H9 (cell line): ENCODE measurements around the gene SNORC. TPM values are rescaled to one million over a fixed set of nuclear protein-coding genes. Genes with fewer than 3 reads are reported as not detected.
A peak's percentile ranks its signal among the peaks of the same experiment; 100 is the strongest.

Source experiments
- DNase-seq: peaks from one replicate; pipeline ENCODE4 v3.0.0-alpha.2; 2017
- H2AFZ ChIP-seq: one replicate; pipeline ENCODE4 v1.6.1; 2013; ENCODE audit warnings: mild to moderate bottlenecking, low read length, control low read depth, moderate library complexity
- H2AK5ac ChIP-seq: 2 replicates; pipeline ENCODE4 v1.6.1; 2013; ENCODE audit warnings: low read length, control low read depth, mixed read lengths; ENCODE audit not compliant: insufficient read length
- H2BK120ac ChIP-seq: one replicate; pipeline ENCODE4 v1.6.1; 2013; ENCODE audit warnings: low read depth, mild to moderate bottlenecking, low read length, control low read depth, inconsistent platforms; ENCODE audit not compliant: poor library complexity, severe bottlenecking
- H2BK12ac ChIP-seq: 2 replicates; pipeline ENCODE4 v1.6.1; 2013; ENCODE audit warnings: low read length, control low read depth, mixed read lengths, low read depth; ENCODE audit not compliant: insufficient read length
- H2BK15ac ChIP-seq: 2 replicates; pipeline ENCODE4 v1.6.1; 2013; ENCODE audit warnings: low read depth, low read length, control low read depth
- H2BK20ac ChIP-seq: one replicate; pipeline ENCODE4 v1.6.1; 2013; ENCODE audit warnings: low read depth, mild to moderate bottlenecking, low read length, control low read depth, inconsistent platforms; ENCODE audit not compliant: poor library complexity, severe bottlenecking
- H2BK5ac ChIP-seq: 2 replicates; pipeline ENCODE4 v1.6.1; 2013; ENCODE audit warnings: low read length, control low read depth, mixed read lengths; ENCODE audit not compliant: insufficient read length
- H3K14ac ChIP-seq: 2 replicates; pipeline ENCODE4 v1.6.1; 2013; ENCODE audit warnings: low read length, control low read depth; ENCODE audit not compliant: insufficient read depth
- H3K18ac ChIP-seq: 2 replicates; pipeline ENCODE4 v1.6.1; 2013; ENCODE audit warnings: low read depth, mild to moderate bottlenecking, mixed read lengths, low read length, control low read depth; ENCODE audit not compliant: insufficient read length
- H3K23ac ChIP-seq: 2 replicates; pipeline ENCODE4 v1.6.1; 2013; ENCODE audit warnings: low read length, control low read depth, mixed read lengths, low read depth; ENCODE audit not compliant: insufficient read length
- H3K23me2 ChIP-seq: 2 replicates; pipeline ENCODE4 v1.6.1; 2013; ENCODE audit warnings: low read depth, mild to moderate bottlenecking, mixed read lengths, low read length, control low read depth; ENCODE audit not compliant: insufficient read length, poor library complexity, severe bottlenecking
- H3K27ac ChIP-seq: 2 replicates; pipeline ENCODE4 v1.5.1; 2013; ENCODE audit warnings: low read length, control low read depth, mixed read lengths, low read depth; ENCODE audit not compliant: insufficient read length
- H3K27me3 ChIP-seq: 2 replicates; pipeline ENCODE4 v1.6.1; 2013; ENCODE audit warnings: low read length, control low read depth, inconsistent platforms; ENCODE audit not compliant: insufficient read depth
- H3K4ac ChIP-seq: 2 replicates; pipeline ENCODE4 v1.6.1; 2013; ENCODE audit warnings: low read depth, mild to moderate bottlenecking, control low read depth, inconsistent platforms, low read length, moderate library complexity
- H3K4me1 ChIP-seq: 2 replicates; pipeline ENCODE4 v1.6.1; 2013; ENCODE audit warnings: low read length, control low read depth, inconsistent platforms; ENCODE audit not compliant: insufficient read depth
- H3K4me2 ChIP-seq: 2 replicates; pipeline ENCODE4 v1.6.1; 2013; ENCODE audit warnings: low read length, control low read depth, mixed read lengths; ENCODE audit not compliant: insufficient read length, insufficient read depth
- H3K56ac ChIP-seq: 2 replicates; pipeline ENCODE4 v1.6.1; 2013; ENCODE audit warnings: low read depth, mild to moderate bottlenecking, mixed read lengths, low read length, control low read depth; ENCODE audit not compliant: insufficient read length
- H3K79me1 ChIP-seq: 2 replicates; pipeline ENCODE4 v1.6.1; 2013; ENCODE audit warnings: low read depth, mild to moderate bottlenecking, moderate library complexity, low read length, control low read depth, inconsistent platforms; ENCODE audit not compliant: insufficient read depth, poor library complexity, severe bottlenecking
- H3K79me2 ChIP-seq: 2 replicates; pipeline ENCODE4 v1.6.1; 2013; ENCODE audit warnings: low read length, control low read depth, inconsistent platforms; ENCODE audit not compliant: insufficient read depth
- H3K9ac ChIP-seq: 2 replicates; pipeline ENCODE4 v1.6.1; 2013; ENCODE audit warnings: low read length, control low read depth, mixed read lengths; ENCODE audit not compliant: insufficient read length; ENCODE audit errors: extremely low read depth
- H3K9me3 ChIP-seq: one replicate; pipeline ENCODE4 v1.6.1; 2013; ENCODE audit warnings: low read depth, low read length, inconsistent platforms; ENCODE audit not compliant: control insufficient read depth
- H3T11ph ChIP-seq: one replicate; pipeline ENCODE4 v1.6.1; 2013; ENCODE audit warnings: mild to moderate bottlenecking, low read length, control low read depth, inconsistent platforms
- H4K20me1 ChIP-seq: one replicate; pipeline ENCODE4 v1.6.1; 2013; ENCODE audit not compliant: control insufficient read depth, insufficient read length, insufficient read depth
- H4K5ac ChIP-seq: 2 replicates; pipeline ENCODE4 v1.6.1; 2013; ENCODE audit warnings: low read depth, mild to moderate bottlenecking, mixed read lengths, low read length, control low read depth; ENCODE audit not compliant: insufficient read length
- H4K8ac ChIP-seq: replicated peaks from 2 replicates; pipeline ENCODE4 v1.6.1; 2013; ENCODE audit warnings: low read length, control low read depth, mixed read lengths, low read depth; ENCODE audit not compliant: insufficient read length
- H4K91ac ChIP-seq: 2 replicates; pipeline ENCODE4 v1.6.1; 2013; ENCODE audit warnings: low read depth, mild to moderate bottlenecking, moderate library complexity, mixed read lengths, low read length, control low read depth; ENCODE audit not compliant: insufficient read length
- H3K27ac Mint-ChIP-seq, 3 experiments: 2 replicates in 2 of 3; 3 replicates in 1 of 3; pipeline ENCODE4 v1.8.0; 2020 to 2021; ENCODE audit warnings: mixed read lengths in 3 of 3, mild to moderate bottlenecking in 1 of 3, moderate library complexity in 1 of 3
- H3K27me3 Mint-ChIP-seq: 2 replicates; pipeline ENCODE4 v1.8.0; 2021; ENCODE audit warnings: low read depth, mild to moderate bottlenecking, moderate library complexity, mixed read lengths
- H3K36me3 Mint-ChIP-seq, 3 experiments: 2 replicates in 2 of 3; 3 replicates in 1 of 3; pipeline ENCODE4 v1.8.0; 2020 to 2021; ENCODE audit warnings: low read depth in 3 of 3, mixed read lengths in 3 of 3; ENCODE audit not compliant: insufficient read depth in 1 of 3
- H3K4me1 Mint-ChIP-seq, 2 experiments: 2 replicates each; pipeline ENCODE4 v1.8.0; 2020; ENCODE audit warnings: mixed read lengths in 2 of 2
- H3K4me3 Mint-ChIP-seq, 2 experiments: 2 replicates in 1 of 2; 3 replicates in 1 of 2; pipeline ENCODE4 v1.8.0; 2020 to 2021; ENCODE audit warnings: mild to moderate bottlenecking in 2 of 2, mixed read lengths in 2 of 2, moderate library complexity in 1 of 2
- H3K9me3 Mint-ChIP-seq, 2 experiments: 2 replicates in 1 of 2; 3 replicates in 1 of 2; pipeline ENCODE4 v1.8.0; 2020; ENCODE audit warnings: mild to moderate bottlenecking in 2 of 2, mixed read lengths in 2 of 2, moderate library complexity in 1 of 2
- CTCF ChIP-seq: fragments of 200-600 bp; sonication (generic); conservative IDR thresholded peaks from 3 replicates; pipeline ENCODE4 v1.8.0; 2021; ENCODE audit warnings: antibody characterized with exemption, mild to moderate bottlenecking
- WGBS: extraction: QIAGEN DNeasy Blood & Tissue Kit; methylation state at CpG from one replicate; pipeline ENCODE4 v1.1.7; 2013; ENCODE audit warnings: missing lambda C conversion rate, low lambda C conversion rate, mixed read lengths; ENCODE audit not compliant: insufficient read length; ENCODE audit errors: extremely low coverage; 5-methylcytosine and 5-hydroxymethylcytosine counted together
- total RNA-seq: library from RNA; stranded (reverse); gene quantifications from 2 replicates; pipeline ENCODE4 v1.2.1, GENCODE V29; 2021

The SNORC gene
- total RNA-seq, 1 experiment from 2014 or later, result 1.1 TPM

GRCh38 chr2:232873909-232874641, 4.0 kb downstream of the SNORC start:
- no peak overlapping the region for H4K91ac ChIP-seq
- no peak for TF ChIP-seq CTCF
- H2AK5ac ChIP-seq, result no peak overlapping the region
- no peak overlapping the region for H2BK20ac ChIP-seq
- no peaks in the 10 kb centered on the region for H3K79me1 ChIP-seq
- no peaks in the 10 kb centered on the region for H3K79me2 ChIP-seq
- H3K4ac ChIP-seq, result no peak overlapping the region
- no peak overlapping the region for H3K18ac ChIP-seq
- no peak overlapping the region for H2BK5ac ChIP-seq
- no peak overlapping the region for H2BK12ac ChIP-seq
- no peak overlapping the region for H3T11ph ChIP-seq
- no CpG with 5 or more reads among the region's 6 CpGs for WGBS
- H3K9ac ChIP-seq, result no peak overlapping the region
- Mint-ChIP-seq H3K4me3 (0 out of 5 replicates have a peak overlapping the region, but pooled peaks of 1 of the 2 experiments have one; percentile 20), H3K27me3 (peaks cover 33% of the 10 kb centered on the region), H3K4me1 (peaks cover 0 to 10% of the 10 kb centered on the region in 2 experiments; a peak in 2 of 4 replicates), H3K27ac (no peak overlapping the region), H3K36me3 (no peaks in the 10 kb centered on the region; a peak in 1 of 7 replicates), H3K9me3 (no peaks in the 10 kb centered on the region; a peak in 1 of 5 replicates)
- H3K56ac ChIP-seq, result no peak overlapping the region
- no peak overlapping the region for H4K8ac ChIP-seq
- H2BK120ac ChIP-seq, result no peak overlapping the region
- no peak overlapping the region for H3K23ac ChIP-seq
- no peak overlapping the region for H2BK15ac ChIP-seq
- H3K27ac ChIP-seq, result no peak overlapping the region
- H3K27me3 ChIP-seq, result peaks cover 8% of the 10 kb centered on the region; the same call in 1 of the 2 replicates
- no peak for DNase-seq
- no peak overlapping the region for H4K5ac ChIP-seq
- H3K23me2 ChIP-seq, result peaks cover 7% of the 10 kb centered on the region
- no peak overlapping the region for H3K14ac ChIP-seq
- H3K4me1 ChIP-seq, result no peaks in the 10 kb centered on the region
- no peak overlapping the region for H3K4me2 ChIP-seq
- no peak overlapping the region for H2AFZ ChIP-seq
- no peaks in the 10 kb centered on the region for H3K9me3 ChIP-seq
- H4K20me1 ChIP-seq, result no peaks in the 10 kb centered on the region
